ENCODE data around the gene BBS1.
"Not testable (repeated sequence)": the region's sequence is repeated elsewhere in the genome, so short reads cannot be mapped to it uniquely, and the experiment has no call there.

The BBS1 gene

DNA sequence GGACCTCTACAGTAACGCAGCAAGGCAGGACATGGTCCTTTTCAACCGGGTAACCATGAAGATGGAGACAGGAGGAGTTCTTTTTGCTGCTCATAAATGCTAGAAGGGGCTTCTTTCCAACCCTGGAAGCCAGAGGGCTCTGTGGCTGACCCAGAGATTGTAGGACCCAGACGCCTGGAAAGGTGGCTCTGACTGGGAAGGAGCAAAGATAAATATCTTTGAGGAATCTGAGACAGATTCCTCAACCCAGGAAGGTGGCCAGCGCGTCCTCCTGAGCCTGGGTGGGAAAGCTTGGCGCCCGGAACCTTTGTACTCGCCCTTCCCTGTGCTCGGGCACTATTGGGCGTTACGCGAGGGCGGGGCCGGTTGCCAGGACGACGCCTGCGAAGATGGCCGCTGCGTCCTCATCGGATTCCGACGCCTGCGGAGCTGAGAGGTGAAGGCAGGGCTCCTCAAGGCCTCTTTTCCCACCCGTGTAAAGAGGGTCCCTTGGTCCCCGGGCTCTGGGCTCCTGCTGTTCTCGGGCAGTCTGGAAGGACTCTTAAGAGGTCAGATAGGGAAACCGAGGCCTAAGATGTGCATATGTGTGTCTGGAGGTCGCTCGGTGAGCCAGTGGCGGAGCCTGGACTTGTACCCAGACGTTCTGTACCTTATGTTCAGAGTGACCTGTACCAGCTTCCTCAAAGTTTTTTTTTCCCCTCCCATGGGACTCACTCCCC lies at the start of gene BBS1:
Gene BBS1 (plus strand): TSS at position 365 of the 719 bp plus-strand sequence. CDS start 25 bp downstream, at position 390.
- peak; percentile 57 for DNase-seq

DNA sequence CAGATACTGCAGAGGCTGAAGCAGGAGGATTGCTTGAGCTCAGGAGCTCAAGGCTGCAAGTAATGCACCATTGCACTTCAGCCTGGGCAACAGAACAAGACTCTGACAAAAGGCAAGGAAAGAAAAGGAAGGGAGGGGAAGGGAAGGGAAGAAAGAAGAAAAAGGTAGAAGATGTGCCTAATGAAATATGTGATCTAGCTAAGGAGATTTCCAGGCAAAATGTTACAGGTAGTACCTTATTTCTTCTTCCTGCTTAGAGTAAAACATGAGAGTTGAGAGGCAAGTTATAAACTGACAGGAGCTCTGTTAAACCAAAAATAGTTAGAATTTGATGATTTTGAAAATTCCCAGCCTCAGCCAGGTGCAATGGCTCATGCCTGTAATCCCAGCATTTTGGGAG lies 48.4 kb upstream of the BBS1 start:
- DNase-seq = no peak

DNA sequence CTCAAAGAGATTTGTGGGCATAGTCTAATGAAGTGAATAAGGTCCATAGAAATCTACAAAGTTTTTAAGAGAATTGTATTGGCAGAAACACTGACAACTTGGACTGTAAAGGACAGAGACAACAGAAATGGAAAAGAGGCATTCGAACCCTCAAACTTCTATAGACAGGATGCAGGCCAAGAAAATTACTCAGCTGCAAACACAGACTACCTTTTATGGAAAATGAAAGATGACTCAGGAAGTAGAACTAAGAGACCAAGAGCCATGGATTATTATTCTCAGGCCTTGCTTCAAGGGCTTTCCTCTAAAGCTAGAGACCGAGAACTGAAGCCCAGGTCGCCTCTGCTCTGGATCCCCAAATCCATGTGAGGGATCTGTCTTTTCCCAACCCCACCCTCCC lies 47.5 kb upstream of the BBS1 start:
- DNase-seq = no peak

DNA sequence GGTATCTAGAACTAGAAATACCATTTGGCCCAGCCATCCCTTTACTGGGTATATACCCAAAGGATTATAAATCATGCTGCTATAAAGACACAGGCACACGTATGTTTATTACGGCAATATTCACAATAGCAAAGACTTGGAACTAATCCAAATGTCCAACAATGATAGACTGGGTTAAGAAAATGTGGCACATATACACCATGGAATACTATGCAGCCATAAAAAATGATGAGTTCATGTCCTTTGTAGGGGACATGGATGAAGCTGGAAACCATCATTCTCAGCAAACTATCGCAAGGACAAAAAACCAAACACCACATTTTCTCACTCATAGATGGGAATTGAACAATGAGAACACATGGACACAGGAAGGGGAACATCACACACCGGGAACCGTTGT lies 46.3 kb upstream of the BBS1 start:
- DNase-seq = not testable (repeated sequence)

DNA sequence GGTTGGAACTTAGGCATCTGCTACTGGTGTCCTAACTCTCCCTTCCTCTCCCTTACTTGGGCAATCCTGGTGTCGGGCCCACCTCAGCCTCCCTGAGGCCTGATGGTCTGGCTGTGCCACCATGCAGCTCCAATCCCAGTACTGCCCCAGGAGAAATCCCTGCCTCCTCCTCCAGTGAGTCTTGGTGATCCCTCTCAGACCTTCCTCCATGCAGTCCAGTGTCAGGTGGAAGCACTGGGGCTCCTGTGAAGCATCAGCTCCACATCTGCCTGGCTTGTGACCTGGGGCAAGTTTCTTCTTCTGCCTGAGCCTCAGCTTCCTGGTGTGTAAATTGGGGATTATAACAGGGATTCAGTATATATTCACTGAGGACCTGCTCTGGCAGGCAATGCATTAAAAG lies 45.5 kb upstream of the BBS1 start:
- no peak for DNase-seq

DNA sequence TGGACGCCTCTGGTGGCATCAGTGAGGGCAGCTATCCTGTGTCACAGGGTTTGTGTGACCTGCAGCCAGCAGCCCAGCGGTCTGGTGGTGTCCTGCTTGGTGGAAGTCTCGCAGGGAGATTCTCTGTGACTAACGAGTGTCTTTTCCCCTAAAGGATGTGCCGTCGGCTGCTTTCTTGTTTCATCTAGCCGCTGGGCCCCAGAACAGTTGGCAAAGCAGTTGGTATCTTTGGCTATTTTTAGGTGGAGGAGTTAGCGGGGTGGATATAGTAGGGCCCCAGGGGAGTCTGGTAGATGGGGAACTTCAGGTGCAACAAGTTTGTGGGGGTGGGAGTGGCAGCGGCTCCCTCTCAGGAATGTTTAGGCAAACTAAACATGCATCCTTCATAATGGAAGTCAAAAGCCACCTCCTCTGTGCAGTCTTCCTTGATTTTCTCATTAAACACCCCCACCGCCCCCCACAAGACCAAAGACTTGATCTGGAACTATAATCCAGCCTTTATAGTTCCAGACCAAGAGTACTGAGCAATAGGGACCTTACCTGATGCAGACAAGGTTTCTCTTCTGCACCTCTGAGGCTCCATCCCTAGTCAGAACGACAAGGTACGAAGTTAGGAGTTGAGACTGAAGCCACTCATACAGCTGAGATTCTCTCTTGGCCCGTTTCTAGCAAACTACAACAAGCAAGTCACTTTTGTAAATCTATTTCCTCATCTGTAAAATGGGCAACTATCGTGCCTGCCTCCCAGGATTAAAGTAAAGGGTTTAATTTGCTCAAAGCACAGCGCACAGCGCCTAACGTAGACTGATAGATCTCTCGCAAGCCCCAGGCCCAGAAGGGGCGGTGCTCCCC lies 44.8 kb upstream of the BBS1 start:
- DNase-seq = no peak

DNA sequence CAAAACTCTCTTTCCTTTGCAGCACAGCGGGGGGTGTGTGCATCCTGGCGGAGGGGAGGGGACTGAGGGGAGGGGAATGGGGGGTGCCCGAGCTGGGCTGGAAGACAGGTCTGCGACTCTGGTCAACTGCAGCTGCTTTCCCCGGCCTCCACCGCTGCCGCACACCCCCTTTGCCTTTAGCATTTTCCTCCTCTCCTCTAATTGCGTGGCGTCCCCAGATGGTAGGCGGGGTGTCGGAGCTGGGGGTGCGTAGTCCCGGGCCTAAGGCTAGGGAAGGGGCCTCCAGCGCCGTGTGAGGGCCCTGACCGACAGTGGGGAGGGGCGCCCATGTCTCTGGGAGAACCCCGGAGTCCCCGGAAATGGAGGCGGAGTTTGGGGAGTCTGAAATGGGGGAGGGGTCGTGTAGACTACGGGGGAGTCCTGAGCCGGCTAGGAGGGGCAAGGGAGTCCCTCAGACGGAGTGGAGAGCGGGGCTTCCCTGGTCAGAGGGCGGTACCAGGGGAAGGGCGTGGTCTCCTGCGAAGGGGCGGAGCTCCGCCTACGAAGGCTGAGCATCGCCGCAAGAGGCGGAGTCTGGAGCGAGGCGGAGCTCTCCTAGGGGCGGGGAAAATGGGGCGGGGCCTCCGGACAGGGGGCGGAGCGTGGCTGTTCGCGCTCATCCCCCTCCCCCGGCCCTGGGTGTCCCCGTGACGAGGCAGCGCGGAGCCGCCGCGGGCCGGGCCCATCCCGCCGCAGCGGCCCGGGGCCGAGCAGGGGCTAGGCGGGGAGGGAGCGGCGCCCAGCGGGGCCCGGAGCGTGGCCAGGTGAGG lies 44.0 kb upstream of the BBS1 start, which contains the start of gene PELI3:
Gene PELI3 (plus strand): TSS at position 681 of the 809 bp plus-strand sequence. CDS start 1,224 bp downstream, outside the sequence.
- no peak for DNase-seq

DNA sequence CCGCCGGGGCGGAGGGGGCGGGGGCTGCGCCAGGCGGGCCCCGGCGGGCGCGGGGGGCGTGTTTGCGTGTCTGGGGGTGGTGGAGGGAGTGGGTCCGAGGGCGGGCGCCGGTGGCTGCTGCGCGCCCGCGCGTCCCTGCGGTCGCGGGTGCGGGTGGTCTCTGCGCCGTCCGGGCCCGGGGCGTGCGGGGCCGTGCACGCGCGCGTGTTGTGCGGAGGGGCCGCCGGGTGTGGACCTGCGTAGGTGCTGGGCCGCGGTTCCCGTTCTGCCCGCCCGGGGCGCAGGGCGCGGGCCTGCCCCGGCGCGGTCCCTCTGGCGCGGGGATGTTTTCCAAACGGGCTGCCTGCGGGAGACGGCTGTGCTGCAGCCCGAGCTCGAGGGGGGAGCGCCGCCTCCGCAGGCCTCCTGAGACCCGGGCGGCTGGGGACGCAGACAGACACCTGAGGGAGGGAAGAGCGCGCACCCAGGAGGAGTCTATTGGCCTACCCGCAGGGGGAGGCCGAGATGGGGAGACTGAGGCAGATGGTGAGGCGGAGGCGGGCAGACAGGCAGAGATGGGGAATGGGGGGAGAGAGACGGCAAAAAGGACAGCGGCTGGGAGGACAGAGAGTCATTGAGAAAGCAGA lies 43.3 kb upstream of the BBS1 start:
- DNase-seq = no peak

DNA sequence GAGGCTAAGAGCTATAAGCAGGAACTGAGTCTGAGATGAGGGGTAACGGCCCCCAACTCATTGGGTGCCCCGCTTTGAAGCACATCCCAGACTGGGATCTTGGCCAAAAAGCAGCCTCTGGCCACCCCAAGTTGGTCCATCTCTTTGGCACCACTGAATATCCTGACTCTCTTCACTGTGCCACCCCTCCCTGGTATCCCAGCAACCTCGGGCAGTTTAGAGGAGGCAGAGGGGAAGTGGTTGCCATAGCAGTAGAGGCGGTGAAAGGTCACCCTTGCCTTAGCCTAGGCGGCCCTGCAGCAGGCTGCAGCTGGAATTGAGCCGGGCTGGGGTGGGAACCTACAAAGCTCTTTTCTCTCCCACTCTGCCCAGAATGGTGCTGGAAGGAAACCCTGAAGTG lies 42.7 kb upstream of the BBS1 start:
- DNase-seq = no peak

DNA sequence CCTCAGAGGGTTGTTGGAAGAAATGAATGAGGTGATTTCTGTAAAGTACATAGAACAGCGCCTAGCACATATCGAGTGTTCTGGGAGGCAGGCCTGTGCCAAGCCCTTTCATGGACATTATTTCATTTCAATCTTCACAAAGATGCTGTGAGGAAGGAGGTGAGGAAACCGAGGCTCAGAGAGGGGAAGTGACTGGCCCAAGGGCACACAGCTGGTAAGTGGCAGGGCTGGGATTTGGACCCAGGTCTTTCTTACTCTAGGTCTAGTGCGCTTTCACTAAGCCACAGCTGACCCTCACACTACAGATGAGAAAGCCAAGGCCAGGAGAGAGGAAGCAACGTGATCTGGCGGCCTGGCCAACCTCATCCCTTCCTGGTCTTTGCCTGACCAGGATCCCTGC lies 41.7 kb upstream of the BBS1 start:
- DNase-seq = no peak

DNA sequence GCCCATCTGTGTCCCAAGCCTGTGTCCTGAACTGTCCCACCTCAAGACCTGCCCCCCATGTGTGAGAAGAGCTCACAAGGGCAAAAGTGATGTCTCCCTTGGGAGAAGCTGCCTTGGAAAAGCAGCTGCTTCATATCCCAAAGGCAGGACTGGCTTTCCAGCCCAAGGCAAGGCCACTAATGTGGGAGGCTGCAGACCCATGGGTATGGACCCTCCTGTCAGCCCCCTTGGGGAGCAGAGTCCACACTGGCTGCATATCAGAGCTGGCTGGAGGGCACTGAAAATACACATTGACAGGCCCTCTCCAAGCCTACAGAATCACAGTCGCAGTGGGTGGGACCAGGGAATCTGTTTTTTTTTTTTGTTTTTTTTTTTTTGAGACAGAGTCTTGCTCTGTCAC lies 41.0 kb upstream of the BBS1 start:
- DNase-seq = no peak

DNA sequence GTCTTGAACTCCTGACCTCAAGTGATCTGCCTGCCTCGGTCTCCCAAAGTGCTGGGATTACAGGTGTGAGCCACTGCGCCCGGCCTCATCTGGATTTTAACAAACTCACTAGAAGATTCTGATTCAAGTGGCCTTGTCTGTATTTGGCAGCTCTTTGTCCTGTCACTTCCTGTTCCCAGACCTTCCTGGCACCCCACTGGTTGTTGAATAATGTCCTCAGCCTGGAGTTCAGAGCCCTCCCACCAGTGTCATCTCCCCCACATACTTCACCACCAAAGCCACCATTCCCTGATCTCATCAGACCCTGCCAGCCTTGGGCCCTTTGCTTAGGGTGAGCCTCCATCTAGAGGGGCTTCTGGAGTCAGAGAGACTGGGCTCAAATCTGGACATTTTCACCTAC lies 40.4 kb upstream of the BBS1 start:
- DNase-seq = no peak

DNA sequence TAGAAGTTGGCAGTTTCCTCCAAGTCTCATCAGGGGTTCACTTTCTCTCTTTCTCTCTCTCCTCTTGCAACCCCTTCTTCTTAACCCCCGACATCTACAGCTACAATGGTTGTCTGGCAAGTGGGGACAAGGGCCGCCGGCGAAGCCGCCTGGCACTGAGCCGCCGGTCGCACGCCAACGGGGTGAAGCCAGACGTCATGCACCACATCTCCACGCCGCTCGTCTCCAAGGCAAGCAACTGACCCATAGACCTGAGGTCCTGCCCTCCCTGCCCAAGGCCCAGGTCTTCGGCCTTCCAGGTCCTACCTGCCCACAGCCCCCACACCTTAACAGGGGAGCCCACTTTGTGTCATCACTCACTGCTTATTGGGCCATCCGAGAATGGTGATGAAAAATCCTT lies 39.3 kb upstream of the BBS1 start:
- DNase-seq = no peak

DNA sequence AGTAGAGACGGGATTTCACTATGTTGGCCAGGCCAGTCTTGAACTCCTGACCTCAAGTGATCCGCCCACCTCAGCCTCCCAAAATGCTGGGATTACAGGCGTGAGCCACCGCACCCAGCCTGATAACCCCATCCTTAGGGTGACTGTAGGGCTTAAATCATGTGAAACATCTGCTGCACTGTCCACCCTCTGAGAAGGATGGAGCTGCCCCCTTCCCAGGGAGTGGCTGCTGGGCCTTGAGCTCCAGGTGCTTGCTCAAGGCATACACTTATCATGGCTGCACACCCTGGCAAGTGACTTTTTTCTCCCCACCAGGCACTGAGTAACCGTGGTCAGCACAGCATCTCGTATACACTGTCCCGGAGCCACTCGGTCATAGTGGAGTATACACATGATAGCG lies 38.4 kb upstream of the BBS1 start:
- DNase-seq = no peak

DNA sequence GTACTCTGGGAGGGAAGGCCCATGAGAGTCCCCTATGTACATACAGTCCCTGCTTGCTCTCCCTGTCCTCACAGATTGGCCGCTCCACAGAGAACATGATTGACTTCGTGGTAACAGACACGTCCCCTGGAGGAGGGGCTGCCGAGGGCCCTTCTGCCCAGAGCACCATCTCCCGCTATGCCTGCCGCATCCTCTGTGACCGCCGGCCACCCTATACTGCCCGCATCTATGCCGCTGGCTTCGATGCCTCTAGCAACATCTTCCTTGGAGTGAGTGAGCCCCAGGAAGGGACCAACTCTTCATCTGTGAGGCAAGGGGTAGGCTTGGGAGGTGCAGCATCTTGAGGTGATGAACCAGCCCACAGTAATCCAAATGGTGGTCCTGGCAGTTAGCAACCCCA lies 37.3 kb upstream of the BBS1 start:
- no peak for DNase-seq

DNA sequence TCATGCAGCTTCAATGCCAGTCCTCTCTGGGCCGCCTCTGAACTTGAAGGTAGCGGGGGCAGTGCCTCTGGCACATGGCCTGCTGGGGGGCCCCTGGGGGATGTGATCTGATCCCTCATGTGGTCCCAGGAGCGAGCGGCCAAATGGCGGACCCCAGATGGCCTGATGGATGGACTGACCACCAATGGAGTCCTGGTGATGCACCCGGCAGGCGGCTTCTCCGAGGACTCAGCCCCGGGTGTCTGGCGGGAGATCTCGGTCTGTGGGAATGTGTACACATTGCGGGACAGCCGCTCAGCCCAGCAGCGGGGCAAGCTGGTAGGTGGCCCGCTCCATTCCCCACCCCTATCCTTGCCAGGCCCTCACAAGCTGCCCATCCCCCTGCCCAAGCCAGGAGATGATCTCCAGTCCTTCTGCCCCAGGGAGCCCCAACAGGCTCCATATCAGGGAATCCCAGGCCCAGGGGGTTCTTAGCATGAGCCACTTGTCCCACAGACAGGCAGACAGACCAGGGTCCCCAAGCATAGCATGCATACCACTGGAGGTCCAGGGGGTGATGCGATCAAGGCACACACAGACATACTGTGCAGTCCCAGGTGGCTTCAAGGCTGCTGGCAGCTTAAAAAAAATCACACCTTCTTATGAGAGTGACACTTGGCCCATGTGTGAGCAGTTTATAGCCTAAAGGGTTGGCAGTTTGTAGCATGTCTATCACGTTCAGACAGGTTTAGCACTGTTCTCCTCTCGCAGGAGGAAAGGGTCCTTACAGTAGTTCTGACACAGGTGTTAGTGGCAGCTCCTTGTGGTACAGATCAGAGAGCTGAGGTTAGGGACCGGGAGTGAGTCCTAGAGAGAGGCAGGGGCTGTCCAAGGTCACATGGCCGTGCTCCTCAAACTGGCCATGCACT lies 36.6 kb upstream of the BBS1 start:
- DNase-seq = no peak

DNA sequence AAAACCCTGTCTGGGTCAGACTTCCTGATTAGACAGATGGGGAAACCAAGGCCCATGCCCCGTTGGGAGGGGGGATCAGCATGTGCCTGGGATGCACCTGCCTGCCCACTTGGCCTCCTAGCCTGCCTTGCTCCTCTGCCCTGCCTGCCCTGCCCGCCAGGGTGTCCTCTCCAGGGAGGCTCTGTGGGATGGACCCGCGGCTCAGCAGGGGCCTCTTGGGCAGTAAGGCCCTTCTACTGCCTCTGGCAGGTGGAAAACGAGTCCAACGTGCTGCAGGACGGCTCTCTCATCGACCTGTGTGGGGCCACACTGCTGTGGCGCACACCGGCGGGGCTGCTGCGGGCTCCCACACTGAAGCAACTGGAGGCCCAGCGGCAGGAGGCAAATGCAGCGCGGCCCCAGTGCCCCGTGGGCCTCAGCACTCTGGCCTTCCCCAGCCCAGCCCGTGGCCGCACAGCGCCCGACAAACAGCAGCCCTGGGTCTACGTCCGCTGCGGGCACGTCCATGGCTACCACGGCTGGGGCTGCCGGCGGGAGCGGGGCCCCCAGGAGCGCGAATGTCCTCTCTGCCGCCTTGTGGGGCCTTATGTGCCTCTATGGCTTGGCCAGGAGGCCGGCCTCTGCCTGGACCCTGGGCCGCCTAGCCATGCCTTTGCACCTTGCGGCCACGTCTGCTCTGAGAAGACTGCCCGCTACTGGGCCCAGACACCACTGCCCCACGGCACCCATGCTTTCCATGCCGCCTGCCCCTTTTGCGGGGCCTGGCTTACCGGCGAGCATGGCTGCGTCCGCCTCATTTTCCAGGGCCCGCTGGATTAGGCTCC lies 34.9 kb upstream of the BBS1 start:
- DNase-seq = no peak

DNA sequence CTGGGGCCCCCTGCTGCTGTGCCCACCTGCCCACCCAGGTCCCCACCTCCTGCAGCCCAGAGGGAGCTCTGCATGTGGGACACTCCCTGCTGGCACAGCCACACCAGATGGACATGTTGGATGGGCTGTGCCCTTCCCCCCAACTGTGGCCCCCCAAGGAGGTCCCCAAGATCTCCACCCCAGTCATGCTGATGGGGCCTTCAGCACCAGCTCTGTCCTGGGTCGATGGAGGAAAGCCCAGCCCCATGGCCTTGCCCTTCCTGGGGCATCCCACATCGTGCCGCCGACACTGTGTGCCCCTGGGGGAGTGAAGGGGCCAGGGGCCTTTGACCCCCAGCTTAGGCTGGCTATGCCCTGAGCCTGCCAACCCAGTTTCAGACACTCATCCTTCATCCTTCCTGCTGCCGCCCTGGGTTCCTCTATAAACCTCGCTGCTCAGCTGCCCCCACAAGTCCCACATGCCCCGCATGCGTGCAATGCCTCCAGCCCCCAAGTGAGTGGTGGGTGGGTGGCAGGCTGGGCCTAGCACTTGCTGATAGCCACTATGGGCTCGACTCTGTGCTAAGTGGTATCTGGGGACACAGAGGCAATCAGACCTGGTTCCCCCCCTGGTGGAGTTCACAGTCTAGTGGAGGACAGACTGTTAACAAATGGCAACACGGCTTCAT lies 34.1 kb upstream of the BBS1 start:
- DNase-seq = no peak

DNA sequence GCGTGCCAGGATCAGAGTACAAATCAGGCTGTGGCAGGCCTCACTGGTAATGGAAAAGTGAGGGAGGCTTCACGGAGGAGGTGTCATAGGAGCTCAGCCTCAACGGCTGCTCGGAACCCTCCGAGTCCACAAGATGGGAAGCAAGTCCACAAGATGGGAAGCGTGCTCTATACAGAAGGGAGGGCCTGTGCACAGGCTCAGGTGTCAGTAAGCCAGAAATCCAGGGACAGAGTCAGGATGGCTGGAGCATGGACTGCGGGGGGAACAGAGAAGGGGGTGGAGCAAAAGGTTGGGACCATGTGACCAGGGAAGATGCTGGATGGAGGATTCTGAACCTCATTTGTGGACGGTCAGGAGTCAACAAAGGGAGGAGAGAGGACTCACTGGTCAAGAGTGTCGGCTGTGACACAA lies 33.6 kb upstream of the BBS1 start:
- no peak for DNase-seq
